ENCODE results near the gene KDM5C.

GRCh38 chrX:53254570-53255461 lies 29.8 kb upstream of the KDM5C start:
- TF ChIP-seq CTCF (IDR thresholded peaks at IDR 0.05; ENCODE audit: low read depth, low read length, poor library complexity, severe bottlenecking) (no peak), EZH2phosphoT487 (IDR thresholded peaks at IDR 0.05; ENCODE audit: borderline replicate concordance, low read length) (no peak)

All from DOHH2 (cell line).